ENCODE data around the gene TPST2.
"Not testable (repeated sequence)": the region's sequence is repeated elsewhere in the genome, so short reads cannot be mapped to it uniquely, and the experiment has no call there.

The TPST2 gene

GRCh38 chr22:26589845-26590736, at the start of gene TPST2:
Gene TPST2, minus strand, starts transcription at chr22:26590132. Its CDS starts 48,502 bp downstream, at chr22:26541630.
- DNase-seq (ENCODE audit: low read depth in 2 of 2, low spot score in 1 of 2) = peak; percentile 46 to 57

GRCh38 chr22:26636296-26636695, 46.4 kb upstream of the TPST2 start:
- DNase-seq (ENCODE audit: low read depth in 2 of 2, low spot score in 1 of 2) = no peak

GRCh38 chr22:26635117-26635516, 45.2 kb upstream of the TPST2 start:
- DNase-seq (ENCODE audit: low read depth in 2 of 2, low spot score in 1 of 2) = no peak

DNA sequence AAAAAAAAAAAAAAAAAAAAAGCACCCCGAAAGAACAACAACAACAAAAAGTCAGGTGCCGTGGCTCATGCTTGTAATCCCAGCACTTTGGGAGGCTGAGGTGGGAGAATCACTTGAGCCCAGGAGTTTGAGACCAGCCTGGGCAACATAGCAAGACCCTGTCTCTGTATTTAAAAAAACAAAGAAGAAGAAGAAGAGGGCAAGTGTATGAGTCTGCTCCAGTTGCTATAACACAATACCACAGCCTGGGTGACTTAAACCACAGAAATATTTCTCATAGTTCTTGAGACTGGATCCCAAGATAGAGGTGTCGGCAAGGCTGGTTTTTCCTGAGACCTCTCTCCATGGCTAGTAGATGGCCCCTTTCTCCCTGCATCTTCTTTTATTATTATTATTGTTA, 44.3 kb upstream of the TPST2 start:
- DNase-seq (ENCODE audit: low read depth in 2 of 2, low spot score in 1 of 2) = no peak

DNA sequence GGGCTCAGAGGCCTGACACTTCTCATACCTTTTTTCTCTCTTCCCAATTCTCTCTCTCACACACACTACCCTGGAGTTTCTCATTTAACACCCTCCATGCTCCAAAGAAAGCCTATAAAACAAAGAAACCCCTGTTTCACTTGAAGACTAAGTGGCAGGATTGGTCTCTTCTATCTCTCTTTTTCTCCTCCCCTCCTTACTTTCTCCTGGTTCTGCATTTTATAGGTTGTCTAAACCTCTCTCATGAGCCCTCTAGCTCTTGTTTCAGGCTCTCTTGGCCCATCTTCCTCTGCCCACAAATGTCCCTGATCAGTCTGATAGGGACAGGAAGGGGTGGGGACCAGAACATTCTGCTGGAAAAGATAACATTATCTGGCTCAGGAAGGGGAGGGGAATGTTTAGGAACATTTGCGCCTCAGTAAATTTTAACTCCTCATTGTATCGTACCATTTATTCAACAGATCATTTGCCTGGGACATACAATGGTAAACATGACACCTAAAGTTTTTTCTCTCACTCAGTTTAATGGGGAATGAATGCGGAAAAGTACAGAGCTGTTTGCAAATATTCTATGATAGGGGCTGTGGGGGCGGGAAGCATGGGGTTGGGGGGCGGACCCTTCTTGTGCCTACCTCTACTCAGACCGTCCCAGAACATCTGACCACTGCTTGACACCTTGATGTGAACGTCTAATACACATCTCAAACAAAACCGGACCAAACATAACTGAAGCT, 42.7 kb upstream of the TPST2 start:
- no peak for DNase-seq (ENCODE audit: low read depth in 2 of 2, low spot score in 1 of 2)

DNA sequence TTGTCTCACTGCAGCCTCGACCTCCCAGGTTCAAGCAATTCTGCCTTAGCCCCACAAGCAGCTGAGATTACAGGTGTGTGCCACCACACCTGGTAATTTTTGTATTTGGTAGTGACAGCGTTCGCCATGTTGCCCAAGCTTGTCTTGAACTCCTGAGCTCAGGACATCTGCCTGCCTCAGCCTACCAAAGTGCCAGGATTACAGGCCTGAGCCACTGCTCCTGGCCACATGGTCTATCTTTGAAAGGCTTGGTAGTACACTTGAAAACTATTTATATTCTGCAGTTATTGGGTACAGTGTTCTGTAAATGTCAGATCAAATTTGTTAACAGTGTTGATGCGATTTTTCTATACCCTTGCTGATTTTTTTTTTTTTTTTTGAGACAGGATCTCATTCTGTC, 41.4 kb upstream of the TPST2 start:
- no peak for DNase-seq (ENCODE audit: low read depth in 2 of 2, low spot score in 1 of 2)

DNA sequence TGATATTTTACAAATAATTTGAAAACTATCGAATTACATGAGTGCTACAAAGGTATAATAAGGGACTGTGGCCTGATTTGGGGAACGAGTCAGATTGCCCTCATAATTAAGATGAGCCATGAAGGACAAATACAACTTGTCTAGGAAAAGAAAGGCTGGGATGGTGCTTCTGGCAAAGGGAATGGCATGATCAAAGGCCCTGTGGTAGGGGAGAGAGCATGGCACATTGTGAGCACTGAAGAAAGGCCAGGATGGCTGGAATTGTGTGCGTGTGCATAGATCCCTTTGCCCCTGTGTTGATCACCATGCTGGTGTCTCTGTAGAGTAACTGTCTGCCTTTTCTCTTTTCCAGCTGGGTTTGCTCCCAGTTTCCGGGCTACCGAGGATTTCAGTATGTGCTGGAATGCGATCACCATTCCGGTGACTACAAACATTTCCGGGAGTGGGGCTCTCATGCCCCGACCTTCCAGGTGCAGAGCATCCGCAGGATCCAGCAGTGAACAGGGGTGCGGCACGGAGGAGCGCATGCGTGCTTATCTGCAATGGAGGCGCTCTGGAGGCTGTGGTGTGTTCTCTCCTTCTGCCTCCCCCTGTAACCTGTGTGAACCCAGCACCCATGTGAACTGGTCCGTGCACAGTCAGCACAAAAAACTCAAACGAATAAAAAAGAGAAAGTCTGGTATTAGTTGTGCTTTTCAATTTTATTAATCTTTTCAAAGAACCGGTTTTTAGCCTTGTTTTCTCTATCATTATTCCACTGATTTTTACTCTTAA, 40.2 kb upstream of the TPST2 start:
- no peak for DNase-seq (ENCODE audit: low read depth in 2 of 2, low spot score in 1 of 2)

- no peak for DNase-seq (ENCODE audit: low read depth in 2 of 2, low spot score in 1 of 2)
Measured at GRCh38 chr22:26624803-26625202, 34.9 kb upstream of the TPST2 start.

GRCh38 chr22:26623984-26624383, 34.1 kb upstream of the TPST2 start:
- no peak for DNase-seq (ENCODE audit: low read depth in 2 of 2, low spot score in 1 of 2)

DNA sequence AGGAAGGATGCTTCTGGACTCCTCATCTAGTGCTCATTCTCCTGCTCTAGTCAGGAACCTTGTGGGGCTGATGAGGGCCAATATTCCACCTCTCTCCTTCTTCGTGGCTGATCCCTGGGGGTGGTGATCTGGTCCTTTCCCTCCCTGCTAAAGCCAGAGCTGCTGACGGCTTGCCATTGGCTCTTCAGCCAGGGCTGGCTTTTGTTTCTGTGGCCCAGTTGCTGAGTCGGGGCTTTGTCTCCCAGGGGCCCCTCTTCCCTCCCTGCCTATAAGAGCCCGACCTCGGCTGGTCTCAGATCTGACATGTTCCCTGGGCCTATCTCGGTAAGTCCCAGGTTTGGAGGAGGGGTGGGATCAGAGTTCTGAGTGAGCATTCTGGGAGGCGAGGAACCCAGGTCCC, 31.7 kb upstream of the TPST2 start, which contains the start of gene CRYBA4:
Gene CRYBA4, plus strand, starts transcription at position 301 of the 400 bp plus-strand sequence. CDS start 634 bp downstream, outside the sequence.
- no peak for DNase-seq (ENCODE audit: low read depth in 2 of 2, low spot score in 1 of 2)

- DNase-seq (ENCODE audit: low read depth in 2 of 2, low spot score in 1 of 2) = no peak
Measured at GRCh38 chr22:26620197-26620596, 30.3 kb upstream of the TPST2 start.

- no peak for DNase-seq (ENCODE audit: low read depth in 2 of 2, low spot score in 1 of 2)
Measured at GRCh38 chr22:26619510-26619909, 29.6 kb upstream of the TPST2 start.

DNA sequence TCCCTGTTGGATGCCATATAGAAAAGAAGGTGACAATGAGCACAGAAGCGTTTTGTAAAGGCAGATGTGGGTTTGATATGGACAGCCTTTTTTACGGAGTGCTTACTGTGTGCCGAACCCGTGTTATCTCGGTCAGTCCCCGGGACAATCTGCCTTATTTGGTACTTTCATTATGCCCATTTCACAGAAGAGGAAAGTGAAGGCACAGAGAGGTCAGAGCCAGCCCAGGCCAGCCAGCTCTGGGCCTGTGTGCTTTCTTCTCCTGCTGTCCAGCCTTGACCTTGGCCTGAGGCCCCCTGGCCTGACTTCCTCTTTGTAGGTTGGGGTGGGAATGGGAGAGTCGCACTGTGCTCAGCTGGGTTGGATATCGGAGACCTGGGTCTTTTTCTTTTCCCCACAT, 28.5 kb upstream of the TPST2 start:
- no peak for DNase-seq (ENCODE audit: low read depth in 2 of 2, low spot score in 1 of 2)

DNA sequence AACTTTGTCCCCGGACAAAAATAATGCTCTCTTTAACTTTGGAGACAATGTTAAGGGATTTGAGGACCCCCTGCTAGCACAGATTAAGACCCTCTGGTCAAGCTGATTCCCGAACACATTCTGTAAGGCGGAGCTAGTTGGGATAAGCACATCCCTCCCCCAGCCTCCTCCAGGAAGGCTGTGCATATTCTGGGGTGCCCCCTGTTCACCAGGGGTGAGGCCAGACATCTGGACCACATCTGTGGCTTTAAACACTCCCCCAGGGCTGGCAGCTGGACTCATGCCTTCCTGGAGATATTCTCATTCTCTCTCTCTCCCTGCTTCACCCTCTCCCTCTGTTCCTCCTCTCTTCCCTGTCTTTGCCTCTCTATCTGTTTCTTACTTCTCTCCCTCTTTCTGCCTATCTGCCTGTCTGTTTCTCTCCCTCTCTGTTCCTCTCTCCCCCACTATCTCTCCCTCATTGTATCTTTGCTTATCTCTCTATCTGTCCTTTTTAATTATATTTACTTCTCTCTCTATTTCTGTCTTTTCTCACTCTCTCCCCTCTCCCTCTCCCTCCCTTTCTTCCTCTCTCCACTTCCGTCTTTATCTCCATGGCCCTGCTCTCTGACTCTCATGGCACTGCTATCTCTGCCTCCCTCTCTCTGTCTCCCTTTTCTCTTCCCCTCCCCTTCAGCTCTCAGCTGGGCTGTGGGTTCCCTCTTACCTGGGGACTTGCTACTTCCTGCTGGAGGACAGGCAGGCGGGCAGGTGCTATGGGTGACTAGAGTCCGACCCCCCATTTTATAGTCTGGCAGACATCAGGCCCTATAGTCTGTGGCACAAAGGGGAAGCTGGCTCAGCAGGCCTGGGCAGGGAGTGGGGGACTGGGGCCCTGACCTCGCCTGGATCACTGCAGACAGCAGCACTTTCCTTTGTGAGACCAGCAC, 27.6 kb upstream of the TPST2 start, which contains the start of gene CRYBB1:
Gene CRYBB1, minus strand, starts transcription at position 757 of the 929 bp plus-strand sequence. CDS start 1,708 bp downstream, outside the sequence.
- DNase-seq (ENCODE audit: low read depth in 2 of 2, low spot score in 1 of 2) = no peak

DNA sequence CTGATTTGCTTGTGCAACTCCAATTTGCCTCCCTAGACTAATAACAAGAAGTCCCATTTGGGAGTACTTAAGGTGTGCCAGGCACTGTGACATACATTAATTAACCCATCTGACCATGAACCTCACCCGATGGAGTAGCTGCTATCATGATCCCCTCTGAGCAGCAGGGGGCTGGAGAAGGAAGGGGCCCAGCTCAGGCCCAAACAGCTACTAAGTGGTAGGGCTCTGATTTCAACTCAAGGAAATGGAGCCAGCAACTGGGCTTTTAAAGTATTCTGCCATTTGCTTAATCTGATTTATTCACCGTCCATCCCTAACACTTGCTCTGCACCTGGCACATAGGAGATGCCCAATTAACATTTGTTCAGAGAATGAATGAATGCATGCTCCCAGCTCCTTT, 26.7 kb upstream of the TPST2 start:
- DNase-seq (ENCODE audit: low read depth in 2 of 2, low spot score in 1 of 2) = no peak

GRCh38 chr22:26615830-26616435, 26.0 kb upstream of the TPST2 start:
- DNase-seq (ENCODE audit: low read depth in 2 of 2, low spot score in 1 of 2) = no peak

DNA sequence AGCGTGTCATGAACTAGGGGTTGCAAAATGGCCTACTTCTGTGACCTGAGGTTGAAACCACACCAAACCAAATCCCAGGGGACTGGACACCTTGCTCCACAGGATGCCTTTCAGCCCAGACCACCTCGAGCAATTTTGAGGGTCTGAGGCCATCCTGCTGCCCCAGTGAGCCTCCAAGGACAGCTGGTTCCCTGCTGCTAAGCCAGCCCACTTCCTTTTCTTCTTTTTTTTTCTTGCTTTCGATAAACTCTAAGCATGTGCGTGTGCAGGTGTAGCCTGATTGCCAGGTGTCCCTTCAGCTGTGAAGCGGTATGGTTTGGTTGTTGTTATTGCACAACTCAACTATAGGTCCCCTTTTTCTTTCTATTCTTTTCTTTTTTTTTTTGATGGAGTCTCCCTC, 25.2 kb upstream of the TPST2 start:
- DNase-seq (ENCODE audit: low read depth in 2 of 2, low spot score in 1 of 2) = no peak

DNA sequence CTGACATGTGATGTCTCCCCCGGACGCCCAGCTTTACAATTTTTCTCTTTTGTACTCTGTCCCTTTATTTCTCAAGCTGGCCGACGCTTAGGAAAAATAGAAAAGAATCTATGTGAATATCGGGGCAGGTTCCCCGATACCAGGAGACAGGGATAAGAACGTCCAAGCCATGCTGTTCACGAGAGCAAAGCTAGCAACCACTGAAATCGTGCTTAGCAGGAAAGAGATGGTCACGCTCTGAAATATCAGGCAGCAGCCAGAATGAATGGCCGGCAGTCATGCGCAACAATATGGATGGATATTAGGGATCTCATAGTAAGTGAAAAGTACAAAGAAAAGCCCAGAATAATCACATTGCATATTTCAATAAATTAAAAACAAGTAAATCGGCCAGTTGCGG, 24.4 kb upstream of the TPST2 start:
- DNase-seq (ENCODE audit: low read depth in 2 of 2, low spot score in 1 of 2) = no peak

GRCh38 chr22:26613753-26614152, 23.8 kb upstream of the TPST2 start:
- not testable (repeated sequence) for DNase-seq (ENCODE audit: low read depth in 2 of 2, low spot score in 1 of 2)

- DNase-seq (ENCODE audit: low read depth in 2 of 2, low spot score in 1 of 2) = no peak
Measured at GRCh38 chr22:26612652-26613051, 22.7 kb upstream of the TPST2 start.
